K562 (cell line): ENCODE measurements around the gene SPARC. TPM values are rescaled to one million over a fixed set of nuclear protein-coding genes. Genes with fewer than 3 reads are reported as not detected.

ENCODE experiments used
- ATAC-seq: fragments of 200-7000 bp; cut with Tn5 transposase; 3 replicates; pipeline ENCODE4 v1.9.1; 2020; ENCODE audit warnings: moderate library complexity
- BruUV-seq: library from RNA; stranded (reverse); fragments of 400-500 nt; replicated peaks from 2 replicates; lab custom pipeline; 2021; lab: Mats Ljungman, UMichigan
- CTCF ChIA-PET: fragments of 300-600 bp; formaldehyde crosslinking; extraction: SDS; loops from one replicate; lab custom pipeline; 2021; ENCODE audit warnings: low intra/inter-chr PET ratio; lab: Yijun Ruan, JAX
- POLR2A ChIA-PET: fragments of 300-600, 350-650 bp; sonication (Branson Sonifier 250); formaldehyde crosslinking; extraction: SDS; loops from one replicate; lab custom pipeline; 2021; ENCODE audit warnings: antibody characterized with exemption, inconsistent platforms; lab: Yijun Ruan, JAX
- DNase-seq, 4 experiments: peaks; one replicate each; pipeline versions ENCODE4 v3.0.0 to v3.0.0-alpha.2; 2011 to 2018; ENCODE audit warnings: low spot score in 3 of 4, mixed read lengths in 3 of 4; ENCODE audit errors: extremely low read depth in 1 of 4
- FAIRE-seq: peaks from 2 replicates; lab custom pipeline; 2011; peaks lifted over from hg19 to GRCh38; lab: Jason Lieb, UNC
- H2AFZ ChIP-seq: 2 replicates; pipeline ENCODE4 v1.6.0; 2011; ENCODE audit warnings: low read depth, low read length, control low read depth, inconsistent platforms
- H3K27ac ChIP-seq: fragments of 200-600 bp; 3 replicates; pipeline ENCODE4 v1.8.0; 2011; ENCODE audit warnings: low read depth, mild to moderate bottlenecking, control low read depth, inconsistent platforms, low read length, moderate library complexity, mixed read lengths; ENCODE audit errors: extremely low read depth
- H3K27me3 ChIP-seq, 2 experiments: fragments of 300-600 bp in 1 of 2; 2 replicates in 1 of 2; 3 replicates in 1 of 2; pipeline versions ENCODE4 v1.6.0 to v1.8.0; 2011; ENCODE audit warnings: inconsistent platforms in 2 of 2, low read length in 2 of 2, mild to moderate bottlenecking in 1 of 2, mixed read lengths in 1 of 2, moderate library complexity in 1 of 2; ENCODE audit not compliant: control insufficient read depth in 2 of 2, insufficient read depth in 2 of 2
- H3K36me3 ChIP-seq: fragments of 300-600 bp; 3 replicates; pipeline ENCODE4 v1.8.0; 2011; ENCODE audit warnings: mild to moderate bottlenecking, low read length, inconsistent platforms; ENCODE audit not compliant: control insufficient read depth, insufficient read depth
- H3K4me1 ChIP-seq, 2 experiments: fragments of 200-600 bp in 1 of 2; replicated peaks in 1 of 2; 2 replicates in 1 of 2; 3 replicates in 1 of 2; pipeline versions ENCODE4 v1.5.1 to v1.8.0; 2011; ENCODE audit warnings: inconsistent platforms in 2 of 2, low read length in 2 of 2, mild to moderate bottlenecking in 1 of 2, mixed read lengths in 1 of 2, moderate library complexity in 1 of 2; ENCODE audit not compliant: control insufficient read depth in 2 of 2, insufficient read depth in 2 of 2
- H3K4me2 ChIP-seq: 2 replicates; pipeline ENCODE4 v1.6.1; 2011; ENCODE audit warnings: low read length, control low read depth, inconsistent platforms, mixed read lengths; ENCODE audit not compliant: insufficient read depth
- H3K4me3 ChIP-seq: fragments of 200-600 bp; sonication (generic), shearing (Covaris generic); 2 replicates; pipeline ENCODE4 v1.5.1; 2016; ENCODE audit warnings: control low read depth, inconsistent platforms
- H3K79me2 ChIP-seq: fragments of 200-600 bp; 3 replicates; pipeline ENCODE4 v1.8.0; 2011; ENCODE audit warnings: low read length, inconsistent platforms; ENCODE audit not compliant: control insufficient read depth, insufficient read depth
- H3K9ac ChIP-seq, 2 experiments: 2 replicates each; pipeline versions ENCODE4 v1.6.0 to v1.6.1; 2011; ENCODE audit warnings: low read depth in 2 of 2, low read length in 2 of 2, control low read depth in 1 of 2, inconsistent platforms in 1 of 2, mild to moderate bottlenecking in 1 of 2, mixed read lengths in 1 of 2; ENCODE audit not compliant: insufficient read depth in 1 of 2
- H3K9me1 ChIP-seq: one replicate; pipeline ENCODE4 v1.6.0; 2011; ENCODE audit warnings: inconsistent platforms, mild to moderate bottlenecking, low read length, moderate library complexity; ENCODE audit not compliant: control insufficient read depth, insufficient read depth
- H3K9me3 ChIP-seq: replicated peaks from 2 replicates; pipeline ENCODE4 v1.5.1; 2011; ENCODE audit warnings: low read depth, low read length, inconsistent platforms; ENCODE audit not compliant: control insufficient read depth, insufficient read depth
- H4K20me1 ChIP-seq: replicated peaks from 2 replicates; pipeline ENCODE4 v1.6.1; 2011; ENCODE audit warnings: low read length, inconsistent platforms, mixed read lengths; ENCODE audit not compliant: control insufficient read depth, insufficient read depth
- FIP1L1 ChIP-seq: fragments of 200-400 bp; formaldehyde crosslinking; IDR thresholded peaks from 2 replicates; pipeline ENCODE4 v1.6.1; 2018; ENCODE audit warnings: mild to moderate bottlenecking, low read depth, low read length; ENCODE audit not compliant: poor library complexity, severe bottlenecking
- HMGN3 ChIP-seq: IDR thresholded peaks from 2 replicates; pipeline ENCODE4 v1.6.1; 2011; ENCODE audit warnings: borderline replicate concordance, low read depth, mild to moderate bottlenecking, mixed read lengths, low read length; ENCODE audit not compliant: insufficient read length; ENCODE audit errors: extremely low read depth
- RBM34 ChIP-seq: fragments of 200-400 bp; formaldehyde crosslinking; IDR thresholded peaks from 2 replicates; pipeline ENCODE4 v1.6.1; 2018; ENCODE audit warnings: low read length, borderline replicate concordance; ENCODE audit not compliant: insufficient read depth
- SIX5 ChIP-seq, 2 experiments: IDR thresholded peaks; 2 replicates each; pipeline ENCODE4 v1.6.1; 2011; ENCODE audit warnings: low read length in 2 of 2, borderline replicate concordance in 1 of 2, low read depth in 1 of 2, mild to moderate bottlenecking in 1 of 2, moderate library complexity in 1 of 2; ENCODE audit not compliant: insufficient read depth in 1 of 2
- SMARCC2 ChIP-seq: fragments of 450-650 bp; IDR thresholded peaks from 2 replicates; pipeline ENCODE4 v1.6.1; 2017; ENCODE audit warnings: antibody characterized with exemption, moderate library complexity, mild to moderate bottlenecking, low read depth
- SRSF3 ChIP-seq: fragments of 200-400 bp; formaldehyde crosslinking; IDR thresholded peaks from 2 replicates; pipeline ENCODE4 v1.6.1; 2016; ENCODE audit warnings: mild to moderate bottlenecking, low read length, moderate library complexity; ENCODE audit not compliant: insufficient read depth
- TARDBP ChIP-seq: fragments of 450-650 bp; IDR thresholded peaks from 2 replicates; pipeline ENCODE4 v1.6.1; 2016
- WGBS: fragments of 100-300 bp; shearing (Covaris generic); methylation state at CpG from one replicate; pipeline ENCODE4 v1.1.6; 2016; ENCODE audit warnings: low coverage, mixed read lengths; ENCODE audit not compliant: insufficient coverage; ENCODE audit errors: missing lambda C conversion rate; 5-methylcytosine and 5-hydroxymethylcytosine counted together
- in situ Hi-C: fragments of 300-500 bp; cut with MboI; formaldehyde crosslinking; loops from 4 replicates; pipeline ENCODE4 v1.15.0; 2018; ENCODE audit warnings: inconsistent platforms, mixed read lengths
- intact Hi-C: fragments of 100-400 bp; cut with micrococcal nuclease; formaldehyde crosslinking; loops from 2 replicates; pipeline ENCODE4 v1.14.2; 2022
- polyA plus RNA-seq, 8 experiments: library from polyadenylated mRNA; depleted of rRNA in 4 of 8; stranded (reverse) in 5 of 8; unstranded in 3 of 8; fragments of >200 nt; fragmentation: Nextera tagmentation in 2 of 8; fragmentation: Illumina TruSeq in 1 of 8; extraction: Ambion mirVana in 2 of 8; extraction: Trizol in 1 of 8; gene quantifications; 2 replicates each; pipeline versions ENCODE4 v1.2.1 to v1.2.3, GENCODE V29; 2011 to 2014; ENCODE audit warnings: inconsistent platforms in 1 of 8, missing spikeins in 1 of 8
- total RNA-seq, 7 experiments: library from RNA; depleted of rRNA in 6 of 7; stranded (reverse); fragments of >200 nt in 6 of 7; fragmentation: Illumina TruSeq in 2 of 7; extraction: Trizol in 2 of 7; gene quantifications; 2 replicates each; pipeline versions ENCODE4 v1.2.1 to v1.2.3, GENCODE V29; 2011 to 2021; ENCODE audit warnings: low replicate concordance in 1 of 7
- TF ChIP-seq, protein P1 (sequence below): sonication (generic); formaldehyde crosslinking; IDR thresholded peaks from 2 replicates; pipeline ENCODE4 v1.9.0; 2022; ENCODE audit warnings: mild to moderate bottlenecking, missing genetic modification reagents
- TF ChIP-seq, protein P2 (sequence below): fragments of 200-800 bp; sonication (Bioruptor generic); IDR thresholded peaks from 2 replicates; pipeline ENCODE4 v1.6.1; 2017; ENCODE audit warnings: missing genetic modification characterization, missing compliant biosample characterization

The SPARC gene
- total and polyA plus RNA-seq, 9 of the 15 experiments (the other 6 are each of a cell fraction or from before 2014, with no cell fraction given): 6.1 to 35.6 (median 12.2) TPM

DNA sequence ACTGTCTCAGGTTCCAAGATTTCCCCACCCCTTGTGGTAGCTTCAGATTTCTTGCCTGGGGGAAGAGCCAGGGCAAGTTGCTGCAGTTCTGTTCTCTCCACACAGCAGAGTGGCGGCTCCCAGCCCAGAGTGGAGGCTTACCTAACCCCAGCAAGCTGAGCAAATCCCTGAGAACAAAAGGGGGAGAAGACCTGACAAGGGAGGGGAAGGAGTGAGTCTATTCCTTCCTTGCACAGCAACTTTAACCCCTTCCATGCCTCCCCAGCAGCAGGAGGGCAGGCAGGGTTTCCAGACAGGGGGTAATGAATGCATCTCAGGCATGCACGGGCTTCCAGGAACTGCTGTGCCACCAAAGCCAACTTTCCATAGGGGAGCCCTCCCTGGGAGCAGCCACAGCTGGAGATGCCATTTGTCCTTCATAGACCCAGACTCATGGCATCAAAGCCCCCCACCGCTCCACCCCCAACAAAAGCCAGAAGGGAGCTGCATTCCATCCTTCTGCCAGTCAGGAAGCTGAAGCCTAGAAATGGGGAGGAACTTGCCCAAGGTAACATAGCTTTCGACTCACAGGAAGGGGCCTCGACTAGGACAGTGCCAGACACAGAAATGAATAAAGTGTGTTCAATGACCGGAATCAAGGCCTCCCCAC, 66.8 kb downstream of the SPARC start (continued):
- TF ChIP-seq, protein P1, sequence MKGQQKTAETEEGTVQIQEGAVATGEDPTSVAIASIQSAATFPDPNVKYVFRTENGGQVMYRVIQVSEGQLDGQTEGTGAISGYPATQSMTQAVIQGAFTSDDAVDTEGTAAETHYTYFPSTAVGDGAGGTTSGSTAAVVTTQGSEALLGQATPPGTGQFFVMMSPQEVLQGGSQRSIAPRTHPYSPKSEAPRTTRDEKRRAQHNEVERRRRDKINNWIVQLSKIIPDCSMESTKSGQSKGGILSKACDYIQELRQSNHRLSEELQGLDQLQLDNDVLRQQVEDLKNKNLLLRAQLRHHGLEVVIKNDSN (CRISPR knock-in tag): no peak
- no peak for TF ChIP-seq TARDBP

DNA sequence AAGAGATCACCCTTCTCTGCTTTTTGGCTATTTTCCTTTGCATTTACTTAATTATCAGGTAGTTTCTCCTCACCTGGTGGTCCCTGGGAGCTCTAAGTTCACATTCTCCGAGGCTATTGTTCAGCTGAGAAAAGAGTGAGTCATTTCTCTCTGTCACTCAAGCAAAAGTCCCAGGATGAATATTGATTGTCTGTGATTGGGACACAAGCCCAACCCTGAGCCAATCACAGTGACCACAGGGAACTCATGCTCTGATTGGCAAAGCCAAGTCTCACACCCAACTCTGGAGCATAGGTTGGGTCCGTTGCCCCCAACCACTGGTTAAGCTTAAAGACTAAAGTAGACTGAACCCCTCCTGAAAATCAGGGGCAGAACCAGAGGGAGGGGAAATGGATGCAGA, 67.8 kb downstream of the SPARC start:
- 0% methylated on average over 2 of the region's 2 CpGs for WGBS
- in situ Hi-C loops: no loop called here
- CTCF ChIA-PET: no interaction called here
- H3K4me1 ChIP-seq: no peaks in the 10 kb centered on the region
- no peak overlapping the region for H3K4me3 ChIP-seq
- POLR2A ChIA-PET: interaction anchor here (0.8 to 0.9 kb wide), 2 partner anchors 17 to 33 kb away, joined by 3 to 4 read pairs; no protein-coding TSS in a partner anchor
- intact Hi-C loops: no loop called here
- no peaks in the 10 kb centered on the region for H3K9me1 ChIP-seq
- ATAC-seq (no peak), FAIRE-seq (no peak), DNase-seq (no peak)
- no peaks in the 10 kb centered on the region; the same call in 1 of the 2 replicates for H4K20me1 ChIP-seq
- no peaks in the 10 kb centered on the region for H3K36me3 ChIP-seq
- no TSS peak for BruUV-seq
- H3K79me2 ChIP-seq: no peaks in the 10 kb centered on the region
- H3K27ac ChIP-seq: no peak overlapping the region
- no peak overlapping the region for H3K9ac ChIP-seq
- H3K27me3 ChIP-seq: peaks cover 16 to 46% of the 10 kb centered on the region in 2 experiments; a peak in 4 of 5 replicates
- H3K4me2 ChIP-seq: no peak overlapping the region
- no peaks in the 10 kb centered on the region for H3K9me3 ChIP-seq
- TF ChIP-seq SIX5 (IDR thresholded peaks at IDR 0.05; ENCODE audit: borderline replicate concordance in 1 of 2, insufficient read depth in 1 of 2, low read depth in 1 of 2, low read length in 2 of 2) (no peak), SMARCC2 (no peak), FIP1L1 (no peak), SRSF3 (no peak), RBM34 (no peak), HMGN3 (no peak)
- TF ChIP-seq, protein P2, sequence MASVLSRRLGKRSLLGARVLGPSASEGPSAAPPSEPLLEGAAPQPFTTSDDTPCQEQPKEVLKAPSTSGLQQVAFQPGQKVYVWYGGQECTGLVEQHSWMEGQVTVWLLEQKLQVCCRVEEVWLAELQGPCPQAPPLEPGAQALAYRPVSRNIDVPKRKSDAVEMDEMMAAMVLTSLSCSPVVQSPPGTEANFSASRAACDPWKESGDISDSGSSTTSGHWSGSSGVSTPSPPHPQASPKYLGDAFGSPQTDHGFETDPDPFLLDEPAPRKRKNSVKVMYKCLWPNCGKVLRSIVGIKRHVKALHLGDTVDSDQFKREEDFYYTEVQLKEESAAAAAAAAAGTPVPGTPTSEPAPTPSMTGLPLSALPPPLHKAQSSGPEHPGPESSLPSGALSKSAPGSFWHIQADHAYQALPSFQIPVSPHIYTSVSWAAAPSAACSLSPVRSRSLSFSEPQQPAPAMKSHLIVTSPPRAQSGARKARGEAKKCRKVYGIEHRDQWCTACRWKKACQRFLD (CRISPR knock-in tag): no peak
- no peak overlapping the region for H2AFZ ChIP-seq
